T-helper 17 cell (primary cell): ENCODE data around the gene DMWD. TPM values are rescaled to one million over a fixed set of nuclear protein-coding genes. Genes with fewer than 3 reads are reported as not detected.

ENCODE experiments used
- ATAC-seq: fragments of 150-1000 bp; cut with Tn5 transposase; 2 replicates; pipeline ENCODE4 v1.10.0; 2021; ENCODE audit warnings: mild to moderate bottlenecking, moderate library complexity
- DNase-seq, 3 donors: peaks; one replicate each; pipeline versions ENCODE4 v3.0.0 to v3.0.0-alpha.2; 2020 to 2021
- H3K9me3 ChIP-seq: one replicate; pipeline ENCODE4 v1.7.0; 2013; ENCODE audit warnings: low read length, mild to moderate bottlenecking; ENCODE audit not compliant: control insufficient read depth, poor library complexity, severe bottlenecking
- H3K27ac Mint-ChIP-seq: one replicate; pipeline ENCODE4 v1.8.0; 2022; ENCODE audit warnings: mild to moderate bottlenecking, moderate library complexity, mixed read lengths
- H3K27me3 Mint-ChIP-seq: one replicate; pipeline ENCODE4 v1.8.0; 2022; ENCODE audit warnings: mixed read lengths
- H3K36me3 Mint-ChIP-seq: one replicate; pipeline ENCODE4 v1.8.0; 2022; ENCODE audit warnings: low read depth, mixed read lengths
- H3K4me1 Mint-ChIP-seq: one replicate; pipeline ENCODE4 v1.8.0; 2022; ENCODE audit warnings: mild to moderate bottlenecking, mixed read lengths
- H3K4me3 Mint-ChIP-seq: one replicate; pipeline ENCODE4 v1.8.0; 2022; ENCODE audit warnings: mild to moderate bottlenecking, moderate library complexity, mixed read lengths
- total RNA-seq, 4 donors: library from RNA in 2 of 4; stranded (reverse) in 2 of 4; gene quantifications; one replicate each; pipeline ENCODE4 v1.2.3 and lab custom pipeline; 2022 to 2026

DMWD gene
- total RNA-seq (10 to 100 TPM; 28.3 to 49.1 TPM), total RNA-seq (lab: John Stamatoyannopoulos, UW) (14.5 to 18.8 reads per million in 2 donors)

GRCh38 chr19:45792470-45793177, at the start of gene DMWD:
Gene DMWD (minus strand): TSS chr19:45792845. CDS start chr19:45792756, 89 bp downstream.
- no peaks in the 10 kb centered on the region for H3K9me3 ChIP-seq
- Mint-ChIP-seq H3K27me3 (peaks cover 19% of the 10 kb centered on the region), H3K27ac (peak within 1 kb of the TSS; percentile 91), H3K4me1 (peaks cover 46% of the 10 kb centered on the region), H3K36me3 (peaks cover 5% of the 10 kb centered on the region), H3K4me3 (peak within 1 kb of the TSS; percentile 97)
- DNase-seq (peak; percentile 99), ATAC-seq (peak; percentile 96)

- Mint-ChIP-seq H3K27me3 (no peaks in the 10 kb centered on the region), H3K36me3 (peaks cover 5% of the 10 kb centered on the region), H3K4me3 (no peak overlapping the region), H3K27ac (no peak overlapping the region), H3K4me1 (peaks cover 7% of the 10 kb centered on the region)
- no peak for ATAC-seq
- no peaks in the 10 kb centered on the region for H3K9me3 ChIP-seq
- DNase-seq: no peak
Observed at GRCh38 chr19:45842198-45842597, 49.6 kb upstream of the DMWD start.

GRCh38 chr19:45834970-45835369, 42.3 kb upstream of the DMWD start:
- H3K4me3 Mint-ChIP-seq: no peak overlapping the region
- no peak for DNase-seq
- peaks cover 4% of the 10 kb centered on the region for H3K36me3 Mint-ChIP-seq
- H3K9me3 ChIP-seq: no peaks in the 10 kb centered on the region
- H3K27me3 Mint-ChIP-seq: no peaks in the 10 kb centered on the region
- H3K27ac Mint-ChIP-seq: no peak overlapping the region
- peaks cover 2% of the 10 kb centered on the region for H3K4me1 Mint-ChIP-seq
- ATAC-seq: no peak

GRCh38 chr19:45828945-45829344, 36.3 kb upstream of the DMWD start:
- DNase-seq: no peak
- Mint-ChIP-seq H3K4me3 (no peak overlapping the region), H3K27me3 (no peaks in the 10 kb centered on the region), H3K4me1 (peaks cover 7% of the 10 kb centered on the region), H3K27ac (peak overlapping the region; percentile 53), H3K36me3 (peaks cover 9% of the 10 kb centered on the region)
- H3K9me3 ChIP-seq: no peaks in the 10 kb centered on the region
- no peak for ATAC-seq

GRCh38 chr19:45828523-45828922, 35.9 kb upstream of the DMWD start:
- DNase-seq: no peak
- Mint-ChIP-seq H3K36me3 (peaks cover 9% of the 10 kb centered on the region), H3K4me1 (peaks cover 7% of the 10 kb centered on the region), H3K4me3 (no peak overlapping the region), H3K27ac (no peak overlapping the region), H3K27me3 (no peaks in the 10 kb centered on the region)
- ATAC-seq: no peak
- H3K9me3 ChIP-seq: no peaks in the 10 kb centered on the region

GRCh38 chr19:45827459-45828093, 34.9 kb upstream of the DMWD start:
- ATAC-seq: no peak
- H3K27ac Mint-ChIP-seq: no peak overlapping the region

GRCh38 chr19:45826934-45827333, 34.3 kb upstream of the DMWD start:
- no peak for DNase-seq
- H3K9me3 ChIP-seq: no peaks in the 10 kb centered on the region
- Mint-ChIP-seq H3K27me3 (no peaks in the 10 kb centered on the region), H3K4me1 (peaks cover 7% of the 10 kb centered on the region), H3K4me3 (no peak overlapping the region), H3K36me3 (peaks cover 9% of the 10 kb centered on the region), H3K27ac (no peak overlapping the region)
- ATAC-seq: no peak

More at GRCh38 chr19:45827459-45828093, 34.9 kb upstream of the DMWD start:
- H3K4me1 Mint-ChIP-seq: peaks cover 7% of the 10 kb centered on the region
- DNase-seq: no peak
- no peaks in the 10 kb centered on the region for H3K27me3 Mint-ChIP-seq
- H3K9me3 ChIP-seq: no peaks in the 10 kb centered on the region
- H3K4me3 Mint-ChIP-seq: no peak overlapping the region
- H3K36me3 Mint-ChIP-seq: peaks cover 9% of the 10 kb centered on the region

GRCh38 chr19:45825917-45826893, 33.6 kb upstream of the DMWD start:
- H3K27me3 Mint-ChIP-seq: no peaks in the 10 kb centered on the region
- ATAC-seq (no peak), DNase-seq (no peak)
- H3K4me3 Mint-ChIP-seq: no peak overlapping the region
- H3K9me3 ChIP-seq: no peaks in the 10 kb centered on the region
- no peak overlapping the region for H3K27ac Mint-ChIP-seq
- peaks cover 9% of the 10 kb centered on the region for H3K36me3 Mint-ChIP-seq
- H3K4me1 Mint-ChIP-seq: peaks cover 7% of the 10 kb centered on the region

- no peak overlapping the region for H3K4me3 Mint-ChIP-seq
- H3K27me3 Mint-ChIP-seq: no peaks in the 10 kb centered on the region
- no peak overlapping the region for H3K27ac Mint-ChIP-seq
- peaks cover 7% of the 10 kb centered on the region for H3K4me1 Mint-ChIP-seq
- no peak for ATAC-seq
- no peak for DNase-seq
- no peaks in the 10 kb centered on the region for H3K9me3 ChIP-seq
- peaks cover 9% of the 10 kb centered on the region for H3K36me3 Mint-ChIP-seq
Observed at GRCh38 chr19:45825263-45825605, 32.6 kb upstream of the DMWD start.

GRCh38 chr19:45824531-45825262, 32.1 kb upstream of the DMWD start:
- Mint-ChIP-seq H3K27me3 (no peaks in the 10 kb centered on the region), H3K4me3 (no peak overlapping the region), H3K36me3 (peaks cover 8% of the 10 kb centered on the region), H3K27ac (no peak overlapping the region), H3K4me1 (peaks cover 7% of the 10 kb centered on the region)
- ATAC-seq: no peak
- DNase-seq: no peak
- H3K9me3 ChIP-seq: no peaks in the 10 kb centered on the region

- Mint-ChIP-seq H3K4me1 (peaks cover 7% of the 10 kb centered on the region), H3K4me3 (no peak overlapping the region), H3K36me3 (peaks cover 5% of the 10 kb centered on the region), H3K27me3 (no peaks in the 10 kb centered on the region), H3K27ac (no peak overlapping the region)
- DNase-seq (no peak), ATAC-seq (no peak)
- no peaks in the 10 kb centered on the region for H3K9me3 ChIP-seq
Observed at GRCh38 chr19:45824041-45824471, 31.4 kb upstream of the DMWD start.

- Mint-ChIP-seq H3K36me3 (peaks cover 2% of the 10 kb centered on the region), H3K4me3 (no peak overlapping the region), H3K4me1 (peaks cover 4% of the 10 kb centered on the region), H3K27me3 (no peaks in the 10 kb centered on the region), H3K27ac (peak overlapping the region; percentile 54)
- no peaks in the 10 kb centered on the region for H3K9me3 ChIP-seq
- ATAC-seq (no peak), DNase-seq (no peak)
Observed at GRCh38 chr19:45823182-45823581, 30.5 kb upstream of the DMWD start.
